Activated CD8-positive, alpha-beta memory T cell treated with anti-CD3 and anti-CD28 coated beads for 1 hour (primary cell): Measurements from ENCODE around the gene EXOC6.
"Not testable (repeated sequence)": the region's sequence is repeated elsewhere in the genome, so short reads cannot be mapped to it uniquely, and the experiment has no call there.

Experiments used
- DNase-seq, 2 donors: peaks; one replicate each; pipeline ENCODE4 v3.0.0-alpha.2; 2020; ENCODE audit warnings: low read depth in 1 of 2; ENCODE audit errors: extremely low read depth in 1 of 2

EXOC6 gene

DNA sequence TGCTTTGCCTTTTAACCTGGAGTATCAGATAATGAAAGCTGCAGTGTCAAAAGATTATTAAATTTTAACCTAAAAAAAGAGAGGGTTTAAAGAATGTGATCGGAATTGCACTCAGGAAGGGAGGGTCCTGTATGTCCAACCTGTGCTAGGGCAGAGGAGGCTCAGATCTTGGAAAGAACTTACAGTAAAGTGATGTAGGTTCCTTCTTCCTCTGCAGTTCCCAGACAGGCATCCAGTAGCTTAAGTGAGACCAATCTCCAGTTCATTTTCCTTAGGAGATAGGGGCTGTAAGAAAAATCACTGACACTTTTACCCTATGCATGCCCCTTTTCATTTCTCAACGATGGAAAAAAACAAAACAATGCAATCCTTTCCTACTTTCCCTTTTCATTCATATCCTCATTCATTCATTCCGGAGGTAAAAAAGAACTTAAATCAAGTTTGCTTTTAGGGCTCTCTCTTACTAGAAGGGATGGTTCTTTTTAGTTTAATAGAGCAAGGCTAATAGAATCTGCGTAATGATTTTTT lies 28.3 kb downstream of the EXOC6 start:
- no peak for DNase-seq

- no peak for DNase-seq
Observed at GRCh38 chr10:92880233-92880861, 32.0 kb downstream of the EXOC6 start.

GRCh38 chr10:92880917-92881316 lies 32.6 kb downstream of the EXOC6 start:
- no peak for DNase-seq

- DNase-seq, result no peak
Observed at GRCh38 chr10:92886334-92886961, 38.1 kb downstream of the EXOC6 start.

- DNase-seq, result no peak
Observed at GRCh38 chr10:92890471-92890870, 42.2 kb downstream of the EXOC6 start.

DNA sequence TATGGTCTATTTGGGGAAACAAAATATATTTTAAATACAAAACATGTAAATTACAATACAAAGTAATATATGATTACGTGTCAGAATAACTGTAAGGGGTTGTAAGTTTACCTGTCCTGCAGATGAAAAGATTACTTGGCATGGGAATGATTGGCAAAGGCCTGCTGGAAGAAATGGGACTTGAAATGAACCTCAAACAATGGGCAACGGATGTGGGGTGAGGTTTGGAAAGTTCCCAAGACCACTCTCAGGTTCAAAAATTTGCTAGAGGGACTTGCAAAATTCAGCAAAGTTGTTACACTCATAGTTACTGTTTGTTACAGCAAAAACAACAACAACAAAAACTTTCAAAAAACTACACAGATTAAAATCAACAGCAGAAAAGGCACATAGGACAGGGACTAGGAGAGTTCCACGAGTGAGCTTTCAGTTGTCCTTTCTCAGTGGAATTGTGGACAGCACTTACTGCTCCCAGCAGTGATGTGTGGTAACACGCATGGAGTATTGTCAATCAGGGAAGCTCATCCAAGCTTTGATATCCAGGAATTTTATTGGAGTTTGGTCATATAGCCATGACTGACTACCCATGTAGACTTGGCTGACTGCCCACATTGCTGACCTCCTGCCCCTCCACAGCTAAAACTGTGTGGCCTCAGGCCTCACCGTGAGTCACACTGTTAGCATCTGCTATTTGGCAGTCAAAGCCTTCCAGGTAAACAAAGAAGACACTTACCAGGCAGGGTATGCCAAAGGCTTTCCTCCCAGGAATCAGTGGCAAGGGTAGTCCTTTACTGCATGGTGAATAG lies 43.8 kb downstream of the EXOC6 start:
- no peak for DNase-seq

- no peak for DNase-seq
Observed at GRCh38 chr10:92892691-92893054, 44.4 kb downstream of the EXOC6 start.

DNA sequence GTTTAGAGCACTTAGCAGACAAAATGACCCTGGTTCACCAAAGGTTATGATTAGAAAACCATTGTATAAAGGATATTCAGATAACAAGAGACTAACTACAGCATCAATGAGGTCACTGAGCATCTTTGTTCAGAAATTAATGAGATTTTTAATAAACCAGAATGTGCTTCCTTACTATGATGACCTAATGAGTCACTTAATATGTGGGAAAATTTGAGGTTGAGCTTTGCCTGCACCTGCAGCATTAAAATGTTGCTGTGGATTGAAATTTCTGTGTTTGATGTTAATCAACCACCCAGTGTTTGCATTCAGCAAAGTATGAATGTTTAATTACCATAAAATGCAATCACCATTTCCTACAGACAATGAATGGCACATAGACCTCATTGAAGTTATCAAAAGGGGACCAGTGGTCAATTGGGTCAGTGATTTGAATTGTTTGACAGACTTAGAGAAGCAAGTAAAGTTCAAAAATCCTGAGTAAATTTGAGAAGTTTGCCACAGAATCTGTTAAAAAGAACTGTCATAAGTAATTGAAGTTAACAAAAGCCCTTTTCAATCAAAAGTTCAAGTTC lies 45.8 kb downstream of the EXOC6 start:
- DNase-seq, result no peak

DNA sequence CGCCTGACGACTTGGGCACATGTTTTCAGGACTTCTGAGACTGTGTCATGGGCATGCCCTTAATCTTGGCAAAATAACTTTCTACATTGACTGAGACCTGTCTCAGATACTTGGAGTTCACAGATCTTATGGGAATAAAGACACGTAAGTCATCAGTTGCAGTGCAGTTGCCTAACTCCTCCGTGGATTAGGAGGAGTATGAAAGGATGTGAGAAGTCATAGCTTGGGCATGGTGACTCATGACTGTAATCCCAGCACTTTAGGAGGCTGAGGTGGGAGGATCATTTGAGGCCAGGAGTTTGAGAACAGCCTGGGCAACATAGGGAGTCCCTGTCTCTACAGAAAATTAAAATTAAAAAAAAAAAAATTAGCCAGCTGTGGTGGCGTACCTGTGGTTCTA lies 49.6 kb downstream of the EXOC6 start:
- no peak for DNase-seq

- no peak for DNase-seq
Observed at GRCh38 chr10:92901819-92902251, 53.5 kb downstream of the EXOC6 start.

GRCh38 chr10:92903633-92904032 lies 55.3 kb downstream of the EXOC6 start:
- DNase-seq, result no peak

DNA sequence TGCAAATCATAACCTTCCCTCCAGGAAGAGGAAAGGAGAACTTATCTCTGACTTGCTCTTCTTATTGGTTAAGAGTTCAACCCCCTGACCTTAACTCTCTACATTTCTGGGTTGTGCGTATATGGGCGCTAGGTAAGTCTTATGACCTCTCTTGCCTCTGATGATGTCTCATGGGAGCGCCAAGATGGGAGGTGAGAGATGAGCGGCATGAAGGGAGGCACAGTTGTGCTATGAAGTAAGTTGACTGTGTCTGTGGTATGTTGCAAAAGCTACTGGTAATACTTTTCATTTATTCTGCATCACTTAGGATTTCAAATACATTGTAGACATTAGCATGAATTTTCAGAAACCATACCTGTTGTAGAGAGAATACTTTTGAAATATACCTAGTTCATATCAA lies 59.0 kb downstream of the EXOC6 start:
- no peak for DNase-seq

- not testable (repeated sequence) for DNase-seq
Observed at GRCh38 chr10:92912631-92913030, 64.3 kb downstream of the EXOC6 start.

- no peak for DNase-seq
Observed at GRCh38 chr10:92913973-92914372, 65.7 kb downstream of the EXOC6 start.

GRCh38 chr10:92914478-92915325 lies 66.4 kb downstream of the EXOC6 start:
- DNase-seq, result peak in 1 of 2 donors; percentile 20

DNA sequence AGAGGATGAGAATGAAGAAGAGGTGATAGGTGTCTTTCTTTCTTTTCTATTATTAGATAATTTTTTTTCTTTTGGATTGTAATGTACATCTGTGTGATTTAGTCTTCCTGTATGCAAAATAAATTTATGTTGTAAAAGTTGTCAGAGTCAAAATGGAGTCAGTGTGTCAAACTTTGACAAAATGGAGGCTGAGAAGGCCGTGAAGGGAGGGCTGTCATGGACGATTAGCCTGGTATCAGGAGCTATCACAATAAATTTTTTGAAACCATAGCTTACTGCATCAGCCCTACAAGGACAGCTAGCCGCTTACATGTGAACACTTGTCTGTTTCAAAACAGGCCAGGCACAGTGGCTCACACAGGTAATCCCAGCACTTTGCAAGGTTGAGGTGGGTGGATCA lies 67.6 kb downstream of the EXOC6 start:
- no peak for DNase-seq

GRCh38 chr10:92916433-92916832 lies 68.1 kb downstream of the EXOC6 start:
- DNase-seq, result no peak

DNA sequence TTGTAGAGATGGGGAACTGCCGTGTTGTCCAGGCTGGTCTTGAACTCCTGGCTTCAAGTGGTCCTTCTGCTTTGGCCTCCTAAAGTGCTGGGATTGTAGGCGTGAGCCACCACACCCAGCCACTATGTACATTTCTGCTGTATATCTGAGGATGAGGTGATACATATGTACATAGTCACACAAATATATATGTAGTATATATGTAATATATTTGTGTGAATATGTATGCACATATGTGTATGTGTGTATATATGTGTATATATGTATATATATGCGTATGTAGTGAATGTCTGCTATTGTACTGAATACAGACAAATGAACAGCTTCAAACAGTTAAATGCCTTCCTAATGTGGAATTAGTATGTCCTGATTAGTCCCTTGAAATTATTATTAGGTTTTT lies 70.3 kb downstream of the EXOC6 start:
- DNase-seq, result no peak

DNA sequence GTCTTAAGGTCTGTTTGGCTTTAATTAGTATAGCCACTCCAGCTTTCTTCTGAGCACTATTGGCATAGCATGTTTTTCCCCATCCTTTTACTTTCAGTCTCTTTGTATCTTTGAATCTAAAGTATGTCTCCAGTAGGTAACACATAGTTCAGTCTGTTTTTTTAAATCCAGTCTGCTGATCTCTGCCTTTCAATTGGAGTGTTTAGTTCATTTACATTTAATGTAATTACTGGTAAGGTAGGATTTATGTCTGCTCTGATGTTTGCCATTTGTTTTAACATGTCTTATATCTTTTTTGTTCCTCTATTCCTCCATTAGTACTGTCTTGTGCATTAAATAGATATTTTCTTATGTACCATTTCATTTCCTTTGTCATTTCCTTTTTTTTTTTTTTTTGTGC lies 72.5 kb downstream of the EXOC6 start:
- no peak for DNase-seq

GRCh38 chr10:92923416-92923815 lies 75.1 kb downstream of the EXOC6 start:
- no peak for DNase-seq

DNA sequence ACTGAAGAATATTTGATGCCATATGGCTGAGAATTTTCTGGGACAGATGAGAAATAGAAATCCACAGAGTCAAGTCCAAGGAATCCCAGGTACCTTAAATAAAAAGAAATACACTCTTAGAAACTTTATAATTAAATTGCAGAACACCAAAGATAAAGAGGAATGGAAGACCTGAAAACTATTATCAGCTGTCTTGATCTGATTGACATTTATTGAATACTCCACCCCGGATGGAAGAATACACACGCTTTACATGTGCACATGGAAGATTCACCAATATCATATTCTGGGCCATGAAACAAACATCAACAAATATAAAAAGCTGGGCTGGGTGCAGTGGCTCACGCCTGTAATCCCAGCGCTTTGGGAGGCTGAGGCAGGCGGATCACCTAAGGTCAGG lies 81.6 kb downstream of the EXOC6 start:
- DNase-seq, result no peak
